GM21723 (cell line): ENCODE measurements around the gene STK24.

Source experiments
- ATAC-seq: cut with Tn5 transposase; IDR thresholded peaks from one replicate; pipeline ENCODE4 v1.9.1; 2021; ENCODE audit warnings: mild to moderate bottlenecking, moderate library complexity; ENCODE audit not compliant: unreplicated experiment

The STK24 gene

GRCh38 chr13:98476538-98476966, 100.4 kb downstream of the STK24 start:
- peak; percentile 96 for ATAC-seq

- ATAC-seq = peak; percentile 42
Measured at GRCh38 chr13:98476106-98476505, 100.8 kb downstream of the STK24 start.

DNA sequence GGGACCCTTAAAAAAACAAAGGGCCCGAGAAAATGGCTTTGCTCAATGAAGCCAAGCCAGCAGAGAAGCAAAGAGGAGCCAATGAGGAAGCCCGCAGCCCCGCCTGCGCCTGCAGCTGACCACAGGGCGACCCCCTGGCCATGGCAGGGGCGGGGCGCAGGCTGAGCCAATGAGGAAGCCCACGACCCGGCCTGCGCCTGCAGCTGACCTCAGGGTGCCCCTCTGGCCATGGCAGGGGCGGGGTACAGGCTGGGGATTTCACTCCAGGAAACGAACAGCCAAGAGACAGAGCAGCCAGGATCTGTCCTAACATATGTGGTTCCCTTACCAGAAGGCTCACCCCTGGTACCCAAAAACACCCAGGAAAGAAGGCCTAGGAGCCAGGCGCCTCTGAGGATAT, 101.4 kb downstream of the STK24 start:
- ATAC-seq = no peak

DNA sequence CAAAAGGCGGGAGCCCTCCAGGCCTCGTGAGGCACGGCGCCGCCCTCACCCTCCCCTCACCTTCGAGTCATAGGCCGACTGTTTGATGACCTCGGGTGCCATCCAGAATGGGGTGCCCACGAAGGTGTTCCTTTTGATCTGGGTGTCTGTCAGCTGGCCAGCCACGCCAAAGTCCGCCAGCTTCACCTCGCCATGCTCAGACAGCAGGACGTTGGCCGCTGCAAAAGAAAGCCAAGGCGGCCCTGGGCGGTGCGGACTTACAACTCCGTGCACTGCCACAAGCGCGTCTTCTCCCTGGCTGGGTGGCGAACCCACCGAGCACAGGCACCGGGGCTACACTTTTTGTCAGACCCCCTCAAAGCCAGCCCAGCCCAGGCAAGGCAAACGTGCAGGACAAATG, 102.1 kb downstream of the STK24 start:
- no peak for ATAC-seq

DNA sequence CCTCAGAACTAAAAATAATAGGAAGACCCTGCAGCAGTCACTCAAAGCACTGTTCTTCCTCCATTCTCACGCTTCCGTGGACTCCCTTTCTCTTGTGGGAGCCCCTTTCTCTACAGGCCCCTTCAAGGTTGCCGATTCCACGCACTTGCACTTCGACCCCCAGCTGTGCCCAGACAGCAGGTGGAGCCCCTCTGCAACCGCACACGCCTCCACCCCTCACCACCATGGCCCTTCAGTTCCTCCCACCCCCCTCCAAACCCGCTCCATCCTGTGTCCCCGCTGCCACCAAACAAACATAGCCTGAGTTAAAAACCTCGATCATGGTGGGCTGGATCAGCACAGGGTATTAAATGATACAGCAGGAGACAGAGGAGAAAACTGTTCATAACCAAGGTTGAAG, 102.6 kb downstream of the STK24 start:
- no peak for ATAC-seq

DNA sequence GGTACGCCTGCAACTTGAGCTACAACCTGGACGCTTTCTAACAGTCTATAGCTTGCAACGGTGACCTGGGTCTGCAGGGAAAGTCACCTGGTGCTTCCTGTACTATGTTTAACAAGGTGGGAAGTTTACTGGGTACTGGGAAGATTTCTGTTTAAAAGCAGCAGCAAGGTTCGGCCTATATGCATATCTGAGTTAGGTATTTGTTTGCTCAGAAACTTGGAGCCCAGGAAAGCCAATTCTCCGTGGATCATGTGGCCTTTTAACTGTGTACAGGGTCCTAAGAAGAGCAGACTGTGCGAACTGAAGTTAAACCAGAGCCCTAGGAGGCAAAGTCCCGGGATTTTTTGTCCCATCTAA, 103.1 kb downstream of the STK24 start:
- ATAC-seq = no peak

- no peak for ATAC-seq
Measured at GRCh38 chr13:98473135-98473787, 103.6 kb downstream of the STK24 start.

DNA sequence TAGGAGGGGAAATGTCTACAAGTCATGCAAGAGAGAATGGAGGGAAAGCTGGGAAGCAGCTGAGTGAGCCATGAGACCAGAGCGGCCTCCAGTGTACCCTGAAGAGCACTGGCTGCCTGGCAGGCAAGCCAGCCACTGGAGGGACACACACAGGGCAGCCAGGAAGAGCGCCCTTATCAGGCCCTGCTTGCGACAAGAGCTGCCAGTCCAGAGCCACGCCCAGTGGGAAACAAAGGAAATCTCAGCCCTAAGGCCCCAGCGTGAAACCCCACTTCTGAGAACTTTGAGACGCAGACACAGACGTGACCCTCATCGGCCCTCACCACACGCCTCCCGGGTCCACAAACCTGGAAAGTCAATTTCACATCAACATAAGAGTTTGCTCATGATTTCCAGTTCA, 105.0 kb downstream of the STK24 start:
- ATAC-seq = no peak

DNA sequence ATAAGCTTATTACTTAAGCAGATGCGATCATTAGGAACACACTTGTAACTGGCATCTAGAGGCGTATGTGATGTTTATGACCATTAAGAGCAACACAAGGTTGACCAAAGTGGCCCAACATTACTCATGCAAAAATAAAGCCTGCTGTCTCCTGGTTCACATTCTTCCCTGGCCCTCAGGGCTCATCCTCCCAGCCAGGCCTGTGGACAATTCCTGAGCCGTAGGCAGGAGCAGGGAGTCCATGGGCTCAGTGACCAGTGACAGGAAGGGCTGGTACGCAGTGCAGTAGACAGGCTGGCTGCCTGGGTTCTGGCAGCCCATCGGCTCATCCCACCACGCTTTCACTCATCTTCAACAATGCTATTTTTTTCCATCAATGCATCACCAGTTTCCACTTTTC, 106.0 kb downstream of the STK24 start:
- ATAC-seq = no peak

GRCh38 chr13:98468929-98469328, 108.0 kb downstream of the STK24 start:
- no peak for ATAC-seq

DNA sequence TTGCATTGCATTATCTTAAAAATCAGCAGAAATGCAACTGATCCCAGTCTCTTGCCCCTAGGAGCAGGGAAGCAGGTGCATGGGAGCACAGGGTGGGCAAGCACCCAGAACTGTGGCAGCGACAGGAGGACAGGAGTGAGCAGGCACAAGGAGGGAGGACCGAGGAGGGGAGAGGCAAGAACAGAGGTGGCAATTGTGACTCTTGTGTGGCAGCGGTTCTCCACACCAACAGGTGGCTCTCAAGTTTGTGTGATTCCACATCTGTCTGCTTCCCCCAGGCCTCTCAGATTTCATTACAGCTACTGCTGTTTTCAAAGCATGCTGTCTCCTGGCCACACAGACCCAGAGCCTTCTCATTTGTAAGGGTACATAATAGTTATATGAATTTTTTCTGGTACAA, 108.5 kb downstream of the STK24 start:
- ATAC-seq = no peak

DNA sequence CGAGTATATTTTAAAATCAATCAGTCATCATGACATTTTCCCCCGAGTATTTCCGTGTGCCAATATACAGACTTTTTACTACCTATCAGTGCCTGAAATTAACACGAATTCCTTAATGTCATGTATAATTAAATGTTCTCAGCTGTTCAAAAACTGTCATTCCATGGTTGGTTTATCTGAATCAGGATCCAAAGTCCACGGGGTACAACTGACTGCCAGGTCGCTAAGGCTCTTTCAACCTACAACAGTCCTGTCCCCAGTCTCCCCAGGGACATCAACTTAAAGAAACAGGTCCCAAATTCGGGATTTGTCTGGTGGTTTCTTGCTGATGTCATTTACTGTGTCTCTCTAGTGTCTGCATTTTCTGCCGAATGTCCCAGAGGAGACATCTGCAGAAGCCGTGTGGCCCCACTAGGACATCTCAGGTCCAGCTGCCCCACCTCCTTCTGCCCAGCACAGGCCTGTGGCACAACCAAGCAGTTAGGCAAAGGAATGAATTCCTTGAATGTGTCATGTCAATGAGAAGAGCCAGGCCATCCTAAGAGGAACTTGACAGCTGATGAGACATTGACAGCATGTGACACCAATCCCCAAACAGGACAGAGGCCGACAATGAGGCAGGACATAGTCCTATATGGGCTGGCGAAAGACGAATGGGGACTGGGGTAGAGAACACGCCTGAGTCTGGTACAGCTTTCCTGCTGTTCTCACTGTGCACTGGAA, 109.5 kb downstream of the STK24 start:
- ATAC-seq = no peak

GRCh38 chr13:98466634-98467236, 110.2 kb downstream of the STK24 start:
- ATAC-seq = no peak

DNA sequence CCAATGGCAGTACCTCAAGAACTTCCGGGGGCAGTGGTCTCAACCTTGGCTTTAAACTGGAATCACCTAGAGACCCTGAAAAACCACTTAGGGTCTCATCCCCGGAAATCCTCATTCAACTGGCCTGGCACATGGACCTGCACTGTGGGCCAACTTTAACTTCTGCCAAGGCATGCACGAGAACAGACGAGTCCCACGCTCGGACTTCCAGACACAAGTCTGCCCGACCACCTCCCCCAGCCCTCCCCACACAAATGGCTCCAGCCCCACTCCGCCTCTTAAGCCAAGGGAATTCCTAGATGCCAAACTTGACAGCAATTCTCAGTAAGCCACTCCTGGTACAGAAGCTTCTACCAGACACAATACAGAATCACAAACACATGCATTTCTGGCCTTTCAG, 114.0 kb downstream of the STK24 start:
- ATAC-seq = no peak

DNA sequence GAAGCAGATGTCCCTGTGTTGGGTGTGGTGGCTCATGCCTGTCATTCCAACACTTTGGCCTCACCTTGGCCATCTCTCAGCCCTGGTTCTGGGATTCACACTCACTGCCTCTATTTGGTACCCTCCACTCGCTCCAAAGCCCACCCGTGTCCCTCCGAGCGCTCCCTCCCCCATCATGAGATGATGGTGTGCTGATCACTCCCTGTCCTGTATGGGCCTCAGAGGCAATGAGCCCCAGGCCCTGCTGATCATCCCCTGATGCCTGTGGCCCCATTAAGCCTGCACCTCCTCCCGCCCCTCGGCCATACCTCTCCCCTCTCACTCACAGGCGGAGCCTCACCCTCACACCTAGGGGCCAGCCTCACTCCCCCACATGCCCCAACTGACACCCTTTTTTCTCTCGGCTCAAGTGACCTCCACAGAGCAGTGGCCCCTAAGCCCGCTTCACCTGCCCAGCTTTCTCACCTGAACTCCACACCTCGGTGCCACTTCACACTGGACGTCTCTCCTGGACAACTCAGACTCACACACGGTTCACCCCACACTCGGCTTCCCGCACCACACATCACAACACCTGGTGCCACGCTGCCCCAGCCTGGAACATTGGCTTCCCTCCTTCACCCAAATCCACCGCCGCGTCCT, 114.5 kb downstream of the STK24 start:
- no peak for ATAC-seq

DNA sequence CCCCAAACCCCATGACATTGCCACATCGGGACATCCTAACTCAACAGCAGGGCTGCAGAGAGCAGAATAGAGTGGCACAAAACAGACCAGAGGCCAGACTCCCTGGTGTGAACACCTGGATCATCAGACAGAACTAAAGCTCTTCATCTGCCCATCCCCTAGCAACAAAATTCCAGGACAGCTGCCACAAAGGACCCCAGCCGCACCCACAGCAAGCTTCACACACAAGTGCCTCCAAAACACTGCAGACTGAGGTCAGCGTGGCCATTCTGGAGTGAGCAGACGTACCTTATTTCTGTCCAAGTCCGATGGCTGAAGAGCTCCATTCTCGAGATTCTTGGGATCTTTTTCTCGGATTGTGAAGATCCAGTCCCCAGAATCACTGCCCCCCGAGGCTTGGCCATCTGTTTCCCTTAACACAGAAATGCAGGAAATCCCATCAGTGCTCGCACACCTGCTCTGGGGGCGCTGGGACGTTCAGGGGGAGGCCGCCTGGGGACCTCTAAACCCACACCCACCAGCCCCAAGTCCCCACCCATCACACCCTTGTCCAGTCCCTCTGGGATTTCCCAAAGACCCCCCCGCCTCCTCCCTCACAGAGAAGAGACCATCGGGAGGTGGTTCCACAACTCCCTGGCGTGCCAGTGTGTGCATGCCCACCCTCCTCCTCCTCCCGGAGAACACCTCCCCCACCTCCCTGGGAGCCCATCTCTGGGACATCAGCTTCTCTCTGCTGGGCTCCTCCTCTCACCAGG, 115.2 kb downstream of the STK24 start:
- no peak for ATAC-seq

DNA sequence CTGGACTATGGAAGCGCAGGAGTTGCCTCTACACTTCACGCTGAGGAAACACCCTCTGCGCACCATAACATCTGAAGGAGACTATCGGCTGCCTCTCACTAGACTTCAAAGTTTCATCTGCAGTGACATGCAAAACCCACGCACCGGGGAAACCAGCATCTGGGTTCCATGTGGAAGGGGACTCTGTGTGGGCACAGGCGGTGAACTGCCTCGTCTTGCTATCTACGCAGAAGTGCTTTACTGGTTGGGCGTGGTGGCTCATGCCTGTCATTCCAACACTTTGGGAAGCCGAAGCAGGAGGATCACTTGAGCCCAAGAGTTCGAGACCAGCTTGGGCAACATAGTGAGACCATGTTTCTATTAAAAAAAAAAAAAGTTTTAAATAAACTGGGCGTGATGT, 116.4 kb downstream of the STK24 start:
- ATAC-seq = no peak

- no peak for ATAC-seq
Measured at GRCh38 chr13:98459721-98460370, 117.1 kb downstream of the STK24 start.

DNA sequence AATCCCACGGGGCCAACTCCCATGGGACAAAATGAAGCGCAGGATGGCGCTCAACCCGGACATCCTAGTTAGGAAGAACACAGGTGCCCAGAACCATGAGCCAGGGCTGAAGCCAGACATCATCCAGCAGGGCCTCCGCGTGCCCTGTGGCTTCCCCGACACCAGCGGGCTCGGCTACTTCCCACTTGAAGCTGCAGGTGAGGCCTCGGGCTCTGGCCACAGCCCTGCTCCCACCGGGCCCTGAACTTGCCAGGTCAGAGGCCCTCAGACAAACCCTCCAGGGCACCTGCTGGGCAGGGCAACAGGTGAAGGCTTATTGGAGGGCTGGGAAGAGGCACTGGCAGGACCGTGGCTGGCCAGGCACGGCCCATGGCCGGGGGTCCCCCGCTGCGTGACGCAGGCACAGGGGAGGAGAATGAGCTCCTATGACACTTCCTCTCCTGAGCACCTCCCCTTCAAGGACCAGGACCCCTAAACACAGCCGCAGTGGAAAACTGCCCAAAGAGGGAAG, 117.7 kb downstream of the STK24 start:
- ATAC-seq = no peak

GRCh38 chr13:98458431-98458830, 118.5 kb downstream of the STK24 start:
- no peak for ATAC-seq
